Measurements from ENCODE around the gene AKAP7.
"Not testable (repeated sequence)": the region's sequence is repeated elsewhere in the genome, so short reads cannot be mapped to it uniquely, and the experiment has no call there.

The AKAP7 gene

DNA sequence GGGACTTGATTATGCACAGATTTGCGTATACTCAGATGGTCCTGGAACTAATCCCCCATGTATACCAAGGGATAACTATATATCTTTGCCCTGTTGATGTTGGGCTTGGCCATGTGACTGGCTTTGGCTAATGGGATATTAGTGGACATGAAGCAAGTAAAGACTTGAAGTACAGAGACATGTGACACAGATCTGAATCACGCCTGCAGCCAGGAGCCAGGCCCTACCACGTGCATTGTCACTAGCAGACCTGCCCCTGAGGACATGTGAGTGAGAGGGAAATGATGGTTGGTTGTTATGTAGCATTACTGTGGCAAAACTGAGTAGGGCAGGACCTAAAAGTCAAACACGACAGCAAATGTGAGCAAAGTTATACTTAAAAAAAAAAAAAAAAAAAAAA lies 155.7 kb downstream of the AKAP7 start:
- Histone ChIP-seq H3K27me3 (ENCODE audit: control insufficient read depth, insufficient read depth, low read length) (peaks cover 5% of the 10 kb centered on the region), H3K4me1 (ENCODE audit: control insufficient read depth, insufficient read depth, low read length) (peaks cover 10% of the 10 kb centered on the region), H3K36me3 (ENCODE audit: control insufficient read depth, insufficient read depth, low read length) (no peaks in the 10 kb centered on the region), H3K9me3 (ENCODE audit: control insufficient read depth, low read length) (no peaks in the 10 kb centered on the region), H3K9ac (ENCODE audit: low read length) (no peak overlapping the region), H3K4me3 (ENCODE audit: low read length) (no peak overlapping the region)

DNA sequence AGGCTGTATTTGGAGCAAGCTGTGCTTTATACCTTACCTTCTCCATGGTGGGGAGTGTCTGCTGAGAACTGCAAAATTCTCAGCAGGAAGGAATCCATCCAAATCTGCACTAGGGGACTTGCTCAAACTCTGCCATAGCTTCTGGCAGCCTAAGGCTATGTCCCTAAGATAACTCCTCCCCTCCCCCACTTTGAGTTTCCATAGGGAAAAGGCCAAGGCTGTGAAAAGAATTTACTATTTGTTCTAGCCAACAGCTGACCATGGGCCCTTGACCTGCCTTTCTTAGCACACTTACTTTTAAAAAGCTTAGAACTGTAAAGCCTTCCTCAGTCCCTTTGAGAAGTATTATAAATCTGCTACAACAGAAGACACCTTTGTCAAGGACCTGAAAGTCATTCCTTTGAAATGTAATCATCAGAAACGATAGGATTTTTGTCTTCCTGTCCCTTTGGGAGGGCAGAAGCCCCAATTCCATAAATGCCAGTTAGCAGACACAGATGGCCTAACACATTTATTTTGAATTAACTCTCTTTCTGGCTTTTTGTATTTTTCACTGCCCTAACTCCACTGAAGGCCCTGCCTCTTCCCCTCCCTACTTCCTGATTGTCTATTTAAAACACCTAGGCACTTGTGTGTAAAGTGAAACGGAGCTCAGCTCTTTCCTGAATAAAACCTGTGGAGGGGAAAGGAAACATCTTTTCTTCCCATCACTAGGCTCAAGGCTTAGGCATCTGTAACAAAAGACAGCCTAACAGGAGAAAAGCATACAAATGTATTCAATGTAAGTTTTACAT lies 157.1 kb downstream of the AKAP7 start:
- Histone ChIP-seq H3K27me3 (ENCODE audit: control insufficient read depth, insufficient read depth, low read length) (peaks cover 5% of the 10 kb centered on the region), H3K4me1 (ENCODE audit: control insufficient read depth, insufficient read depth, low read length) (peaks cover 10% of the 10 kb centered on the region), H3K9me3 (ENCODE audit: control insufficient read depth, low read length) (no peaks in the 10 kb centered on the region), H3K4me3 (ENCODE audit: low read length) (no peak overlapping the region), H3K36me3 (ENCODE audit: control insufficient read depth, insufficient read depth, low read length) (no peaks in the 10 kb centered on the region), H3K9ac (ENCODE audit: low read length) (no peak overlapping the region)

- Histone ChIP-seq H3K27me3 (ENCODE audit: control insufficient read depth, insufficient read depth, low read length) (peaks cover 5% of the 10 kb centered on the region), H3K4me3 (ENCODE audit: low read length) (no peak overlapping the region), H3K36me3 (ENCODE audit: control insufficient read depth, insufficient read depth, low read length) (no peaks in the 10 kb centered on the region), H3K9ac (ENCODE audit: low read length) (no peak overlapping the region), H3K4me1 (ENCODE audit: control insufficient read depth, insufficient read depth, low read length) (peaks cover 10% of the 10 kb centered on the region), H3K9me3 (ENCODE audit: control insufficient read depth, low read length) (no peaks in the 10 kb centered on the region)
Measured at GRCh38 chr6:131293472-131293911, 158.2 kb downstream of the AKAP7 start.

- no peaks in the 10 kb centered on the region for H3K36me3 ChIP-seq (ENCODE audit: control insufficient read depth, insufficient read depth, low read length)
- H3K4me1 ChIP-seq (ENCODE audit: control insufficient read depth, insufficient read depth, low read length), result peaks cover 10% of the 10 kb centered on the region
- peaks cover 5% of the 10 kb centered on the region for H3K27me3 ChIP-seq (ENCODE audit: control insufficient read depth, insufficient read depth, low read length)
- H3K9ac ChIP-seq (ENCODE audit: low read length), result no peak overlapping the region
- H3K9me3 ChIP-seq (ENCODE audit: control insufficient read depth, low read length), result no peaks in the 10 kb centered on the region
- H3K4me3 ChIP-seq (ENCODE audit: low read length), result no peak overlapping the region
Measured at GRCh38 chr6:131295081-131295480, 159.8 kb downstream of the AKAP7 start.

- H3K9me3 ChIP-seq (ENCODE audit: control insufficient read depth, low read length); H3K27me3 ChIP-seq (ENCODE audit: control insufficient read depth, insufficient read depth, low read length); H3K9ac ChIP-seq (ENCODE audit: low read length); H3K4me3 ChIP-seq (ENCODE audit: low read length); H3K36me3 ChIP-seq (ENCODE audit: control insufficient read depth, insufficient read depth, low read length); H3K4me1 ChIP-seq (ENCODE audit: control insufficient read depth, insufficient read depth, low read length): not testable (repeated sequence)
Measured at GRCh38 chr6:131300826-131301225, 165.6 kb downstream of the AKAP7 start.

GRCh38 chr6:131303338-131303930 lies 168.2 kb downstream of the AKAP7 start:
- Histone ChIP-seq H3K9ac (ENCODE audit: low read length) (no peak overlapping the region), H3K9me3 (ENCODE audit: control insufficient read depth, low read length) (no peaks in the 10 kb centered on the region), H3K27me3 (ENCODE audit: control insufficient read depth, insufficient read depth, low read length) (no peaks in the 10 kb centered on the region), H3K4me1 (ENCODE audit: control insufficient read depth, insufficient read depth, low read length) (no peaks in the 10 kb centered on the region), H3K4me3 (ENCODE audit: low read length) (no peak overlapping the region), H3K36me3 (ENCODE audit: control insufficient read depth, insufficient read depth, low read length) (no peaks in the 10 kb centered on the region)

GRCh38 chr6:131305037-131305850 lies 170.0 kb downstream of the AKAP7 start:
- Histone ChIP-seq H3K9me3 (ENCODE audit: control insufficient read depth, low read length) (no peaks in the 10 kb centered on the region), H3K4me3 (ENCODE audit: low read length) (no peak overlapping the region), H3K9ac (ENCODE audit: low read length) (no peak overlapping the region), H3K4me1 (ENCODE audit: control insufficient read depth, insufficient read depth, low read length) (no peaks in the 10 kb centered on the region), H3K36me3 (ENCODE audit: control insufficient read depth, insufficient read depth, low read length) (no peaks in the 10 kb centered on the region), H3K27me3 (ENCODE audit: control insufficient read depth, insufficient read depth, low read length) (no peaks in the 10 kb centered on the region)

- no peaks in the 10 kb centered on the region for H3K9me3 ChIP-seq (ENCODE audit: control insufficient read depth, low read length)
- H3K36me3 ChIP-seq (ENCODE audit: control insufficient read depth, insufficient read depth, low read length), result no peaks in the 10 kb centered on the region
- no peak overlapping the region for H3K9ac ChIP-seq (ENCODE audit: low read length)
- no peak overlapping the region for H3K4me3 ChIP-seq (ENCODE audit: low read length)
- no peaks in the 10 kb centered on the region for H3K27me3 ChIP-seq (ENCODE audit: control insufficient read depth, insufficient read depth, low read length)
- peaks cover 5% of the 10 kb centered on the region for H3K4me1 ChIP-seq (ENCODE audit: control insufficient read depth, insufficient read depth, low read length)
Measured at GRCh38 chr6:131309437-131309836, 174.2 kb downstream of the AKAP7 start.

- Histone ChIP-seq H3K36me3 (ENCODE audit: control insufficient read depth, insufficient read depth, low read length) (no peaks in the 10 kb centered on the region), H3K27me3 (ENCODE audit: control insufficient read depth, insufficient read depth, low read length) (no peaks in the 10 kb centered on the region), H3K9ac (ENCODE audit: low read length) (no peak overlapping the region), H3K4me1 (ENCODE audit: control insufficient read depth, insufficient read depth, low read length) (peaks cover 5% of the 10 kb centered on the region), H3K9me3 (ENCODE audit: control insufficient read depth, low read length) (no peaks in the 10 kb centered on the region), H3K4me3 (ENCODE audit: low read length) (no peak overlapping the region)
Measured at GRCh38 chr6:131314838-131315237, 179.6 kb downstream of the AKAP7 start.

GRCh38 chr6:131316654-131317053 lies 181.4 kb downstream of the AKAP7 start:
- H3K4me1 ChIP-seq (ENCODE audit: control insufficient read depth, insufficient read depth, low read length), result no peaks in the 10 kb centered on the region
- no peaks in the 10 kb centered on the region for H3K36me3 ChIP-seq (ENCODE audit: control insufficient read depth, insufficient read depth, low read length)
- H3K9ac ChIP-seq (ENCODE audit: low read length), result no peak overlapping the region
- H3K4me3 ChIP-seq (ENCODE audit: low read length), result no peak overlapping the region
- no peaks in the 10 kb centered on the region for H3K27me3 ChIP-seq (ENCODE audit: control insufficient read depth, insufficient read depth, low read length)
- H3K9me3 ChIP-seq (ENCODE audit: control insufficient read depth, low read length), result no peaks in the 10 kb centered on the region

DNA sequence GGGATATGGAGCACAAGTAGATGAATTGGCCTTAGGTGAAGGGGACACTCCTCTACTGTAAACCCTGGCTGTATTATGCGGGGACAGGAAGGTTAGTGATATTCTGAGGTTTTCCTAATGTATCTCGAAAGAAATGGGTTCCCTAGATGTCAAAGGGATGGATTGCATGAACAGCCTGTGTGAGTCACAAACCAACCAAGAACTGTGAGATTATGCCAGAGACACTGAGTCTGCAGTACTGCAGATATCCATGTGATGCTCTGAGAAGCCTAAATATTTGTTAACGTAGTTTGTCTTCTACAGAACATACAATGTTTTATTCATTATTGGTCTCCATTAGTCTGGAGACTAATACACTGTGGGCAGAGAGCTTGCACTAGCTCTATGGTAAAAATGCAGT lies 182.2 kb downstream of the AKAP7 start:
- Histone ChIP-seq H3K9ac (ENCODE audit: low read length) (no peak overlapping the region), H3K4me3 (ENCODE audit: low read length) (no peak overlapping the region), H3K36me3 (ENCODE audit: control insufficient read depth, insufficient read depth, low read length) (no peaks in the 10 kb centered on the region), H3K9me3 (ENCODE audit: control insufficient read depth, low read length) (no peaks in the 10 kb centered on the region), H3K4me1 (ENCODE audit: control insufficient read depth, insufficient read depth, low read length) (no peaks in the 10 kb centered on the region), H3K27me3 (ENCODE audit: control insufficient read depth, insufficient read depth, low read length) (no peaks in the 10 kb centered on the region)

DNA sequence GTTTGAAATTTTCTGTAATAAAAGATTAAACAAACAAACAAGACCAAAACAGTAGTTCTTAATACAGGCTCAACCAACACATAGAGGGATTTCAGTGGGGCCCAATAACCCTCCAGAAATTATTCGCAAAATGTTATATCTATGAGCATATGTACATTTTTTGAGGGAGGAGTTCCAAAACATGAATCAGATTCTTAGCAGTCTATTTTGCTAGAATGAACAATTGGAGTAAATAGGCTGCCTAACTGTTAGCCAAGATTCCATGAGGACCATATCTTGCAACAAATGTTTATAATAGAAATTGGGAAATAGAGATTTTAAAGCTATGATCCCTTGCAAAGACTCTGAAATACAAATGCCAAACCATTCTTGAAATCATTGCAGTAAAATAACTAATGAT lies 186.3 kb downstream of the AKAP7 start:
- Histone ChIP-seq H3K27me3 (ENCODE audit: control insufficient read depth, insufficient read depth, low read length) (no peaks in the 10 kb centered on the region), H3K9me3 (ENCODE audit: control insufficient read depth, low read length) (no peaks in the 10 kb centered on the region), H3K36me3 (ENCODE audit: control insufficient read depth, insufficient read depth, low read length) (no peaks in the 10 kb centered on the region)

More for the DNA sequence above, 186.3 kb downstream of the AKAP7 start:
- H3K9ac ChIP-seq (ENCODE audit: low read length), result no peak overlapping the region
- no peak overlapping the region for H3K4me3 ChIP-seq (ENCODE audit: low read length)
- H3K4me1 ChIP-seq (ENCODE audit: control insufficient read depth, insufficient read depth, low read length), result no peaks in the 10 kb centered on the region

Measured in mucosa of stomach (tissue), 1 donor.